NT2/D1 (cell line): ENCODE measurements around the gene ZSCAN9.

Experiments
- DNase-seq: peaks from one replicate; pipeline ENCODE4 v3.0.0-alpha.2; 2011; ENCODE audit warnings: low read depth, low spot score
- H3K27me3 ChIP-seq: 2 replicates; pipeline ENCODE4 v1.6.0; 2011; ENCODE audit warnings: mild to moderate bottlenecking; ENCODE audit not compliant: insufficient read length, insufficient read depth
- H3K36me3 ChIP-seq: 2 replicates; pipeline ENCODE4 v1.6.1; 2011; ENCODE audit warnings: mild to moderate bottlenecking, low read length, mixed read lengths; ENCODE audit not compliant: insufficient read depth, insufficient read length
- H3K4me1 ChIP-seq: 2 replicates; pipeline ENCODE4 v1.5.1; 2011; ENCODE audit not compliant: insufficient read depth, insufficient read length
- H3K4me3 ChIP-seq: 2 replicates; pipeline ENCODE4 v1.5.1; 2011; ENCODE audit warnings: low read depth; ENCODE audit not compliant: insufficient read length
- H3K9ac ChIP-seq: 2 replicates; pipeline ENCODE4 v1.6.0; 2011; ENCODE audit warnings: low read depth; ENCODE audit not compliant: insufficient read length
- H3K9me3 ChIP-seq: 2 replicates; pipeline ENCODE4 v1.5.1; 2011; ENCODE audit warnings: mild to moderate bottlenecking, low read length; ENCODE audit not compliant: insufficient read depth
- SUZ12 ChIP-seq: IDR thresholded peaks from 2 replicates; pipeline ENCODE4 v1.6.1; 2011; ENCODE audit not compliant: insufficient read length, insufficient read depth; ENCODE audit errors: extremely low read depth
- YY1 ChIP-seq: IDR thresholded peaks from 2 replicates; pipeline ENCODE4 v1.6.1; 2011; ENCODE audit not compliant: insufficient read length, insufficient read depth
- ZNF274 ChIP-seq: IDR thresholded peaks from 2 replicates; pipeline ENCODE4 v1.6.1; 2011; ENCODE audit warnings: mild to moderate bottlenecking, low read depth, low read length

ZSCAN9 gene

GRCh38 chr6:28225056-28225834 is at the start of gene ZSCAN9:
Gene ZSCAN9, plus strand, starts transcription at chr6:28225275. Its CDS starts 1,810 bp downstream, at chr6:28227085.
- Histone ChIP-seq H3K4me1 (no peaks in the 10 kb centered on the region), H3K4me3 (peak within 1 kb of the TSS; percentile 84), H3K9ac (peak within 1 kb of the TSS; percentile 77), H3K9me3 (no peaks in the 10 kb centered on the region), H3K36me3 (peaks cover 31% of the 10 kb centered on the region), H3K27me3 (peaks cover 42% of the 10 kb centered on the region)
- DNase-seq, result peak; percentile 44
- TF ChIP-seq YY1, result peak; percentile 54
- TF ChIP-seq SUZ12, result no peak
- TF ChIP-seq ZNF274, result no peak

- Histone ChIP-seq H3K9ac (no peak overlapping the region), H3K9me3 (no peaks in the 10 kb centered on the region), H3K27me3 (no peaks in the 10 kb centered on the region), H3K4me1 (no peaks in the 10 kb centered on the region), H3K36me3 (no peaks in the 10 kb centered on the region), H3K4me3 (no peak overlapping the region)
- TF ChIP-seq ZNF274 (no peak), SUZ12 (no peak), YY1 (no peak)
- DNase-seq, result no peak
Observed at GRCh38 chr6:28176373-28176772, 48.7 kb upstream of the ZSCAN9 start.

- Histone ChIP-seq H3K9ac (no peak overlapping the region), H3K4me1 (no peaks in the 10 kb centered on the region), H3K9me3 (peaks cover 10% of the 10 kb centered on the region), H3K36me3 (no peaks in the 10 kb centered on the region), H3K27me3 (no peaks in the 10 kb centered on the region), H3K4me3 (no peak overlapping the region)
- TF ChIP-seq YY1 (no peak), SUZ12 (no peak), ZNF274 (no peak)
- DNase-seq, result no peak
Observed at GRCh38 chr6:28182255-28182654, 42.8 kb upstream of the ZSCAN9 start.

- no peaks in the 10 kb centered on the region for H3K27me3 ChIP-seq
- H3K4me3 ChIP-seq, result no peak overlapping the region
- H3K9me3 ChIP-seq, result peaks cover 35% of the 10 kb centered on the region
- H3K9ac ChIP-seq, result no peak overlapping the region
- no peak for TF ChIP-seq YY1
- no peak for TF ChIP-seq ZNF274
- no peak for TF ChIP-seq SUZ12
- H3K36me3 ChIP-seq, result no peaks in the 10 kb centered on the region
- no peaks in the 10 kb centered on the region for H3K4me1 ChIP-seq
- no peak for DNase-seq
Observed at GRCh38 chr6:28188111-28188979, 36.7 kb upstream of the ZSCAN9 start.

- Histone ChIP-seq H3K4me1 (no peaks in the 10 kb centered on the region), H3K9me3 (no peaks in the 10 kb centered on the region), H3K9ac (no peak overlapping the region), H3K4me3 (no peak overlapping the region), H3K27me3 (peaks cover 7% of the 10 kb centered on the region), H3K36me3 (no peaks in the 10 kb centered on the region)
- no peak for DNase-seq
- TF ChIP-seq YY1 (no peak), ZNF274 (no peak), SUZ12 (no peak)
Observed at GRCh38 chr6:28200020-28200419, 25.1 kb upstream of the ZSCAN9 start.

- Histone ChIP-seq H3K27me3 (peaks cover 39% of the 10 kb centered on the region), H3K4me3 (no peak overlapping the region), H3K36me3 (no peaks in the 10 kb centered on the region), H3K9ac (no peak overlapping the region), H3K4me1 (no peaks in the 10 kb centered on the region), H3K9me3 (no peaks in the 10 kb centered on the region)
- TF ChIP-seq SUZ12, result no peak
- no peak for TF ChIP-seq YY1
- no peak for TF ChIP-seq ZNF274
- peak; percentile 36 for DNase-seq
Observed at GRCh38 chr6:28203201-28203600, 21.9 kb upstream of the ZSCAN9 start.

- no peak for DNase-seq
- H3K27me3 ChIP-seq, result peaks cover 65% of the 10 kb centered on the region
Observed at GRCh38 chr6:28205879-28206278, 19.2 kb upstream of the ZSCAN9 start.

More at GRCh38 chr6:28205879-28206278, 19.2 kb upstream of the ZSCAN9 start:
- Histone ChIP-seq H3K9ac (no peak overlapping the region), H3K4me3 (no peak overlapping the region), H3K4me1 (no peaks in the 10 kb centered on the region), H3K36me3 (no peaks in the 10 kb centered on the region), H3K9me3 (no peaks in the 10 kb centered on the region)
- TF ChIP-seq ZNF274, result no peak
